ENCODE results near the gene STARD7. TPM values are rescaled to one million over a fixed set of nuclear protein-coding genes. Genes with fewer than 3 reads are reported as not detected.
A peak's percentile ranks its signal among the peaks of the same experiment; 100 is the strongest.

Gene STARD7
- total and polyA plus RNA-seq, 2 of the 13 experiments (the other 11 are each of a cell fraction or from before 2014, with no cell fraction given): 88.2 to 300 TPM

DNA sequence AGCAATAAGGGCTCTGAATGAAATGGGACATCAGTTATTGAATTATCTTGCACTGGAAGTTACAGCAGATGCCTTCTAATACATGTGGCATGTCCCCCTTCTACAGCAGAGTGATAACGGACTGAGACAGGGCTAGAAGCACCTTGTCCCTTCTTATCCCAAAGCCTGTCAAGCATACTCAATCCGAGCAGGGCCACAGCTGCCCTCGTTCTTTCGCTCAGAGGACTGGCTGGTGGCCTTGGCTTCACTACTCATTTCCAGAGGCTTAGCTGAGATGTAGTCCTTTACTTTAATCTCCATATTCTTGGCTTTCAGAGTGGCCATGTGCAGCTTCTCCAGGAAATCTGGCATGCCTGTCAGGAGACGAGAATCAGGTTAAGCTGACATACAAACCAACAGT is 22.1 kb downstream of the STARD7 start:
- ATAC-seq (no peak), DNase-seq (ENCODE audit: low spot score) (no peak), FAIRE-seq (no peak)
- no peak overlapping the region for H3K4me2 ChIP-seq (ENCODE audit: low read depth, low read length)
- TF ChIP-seq ZNF496 (CRISPR knock-in tag; IDR thresholded peaks at IDR 0.05; ENCODE audit: insufficient replicate concordance): no peak
- TF ChIP-seq ZNF614 (CRISPR knock-in tag; IDR thresholded peaks at IDR 0.05; ENCODE audit: borderline replicate concordance): no peak
- TF ChIP-seq DNMT3B (CRISPR knock-in tag; conservative IDR thresholded peaks at IDR 0.05): no peak
- TF ChIP-seq ZNF782 (CRISPR knock-in tag; IDR thresholded peaks at IDR 0.05; ENCODE audit: borderline replicate concordance): no peak
- no peak for TF ChIP-seq ZNF589 (CRISPR knock-in tag; conservative IDR thresholded peaks at IDR 0.05)
- TF ChIP-seq FOXK1 (CRISPR knock-in tag; IDR thresholded peaks at IDR 0.05; ENCODE audit: borderline replicate concordance, low read depth): no peak
- TF ChIP-seq, protein P1, sequence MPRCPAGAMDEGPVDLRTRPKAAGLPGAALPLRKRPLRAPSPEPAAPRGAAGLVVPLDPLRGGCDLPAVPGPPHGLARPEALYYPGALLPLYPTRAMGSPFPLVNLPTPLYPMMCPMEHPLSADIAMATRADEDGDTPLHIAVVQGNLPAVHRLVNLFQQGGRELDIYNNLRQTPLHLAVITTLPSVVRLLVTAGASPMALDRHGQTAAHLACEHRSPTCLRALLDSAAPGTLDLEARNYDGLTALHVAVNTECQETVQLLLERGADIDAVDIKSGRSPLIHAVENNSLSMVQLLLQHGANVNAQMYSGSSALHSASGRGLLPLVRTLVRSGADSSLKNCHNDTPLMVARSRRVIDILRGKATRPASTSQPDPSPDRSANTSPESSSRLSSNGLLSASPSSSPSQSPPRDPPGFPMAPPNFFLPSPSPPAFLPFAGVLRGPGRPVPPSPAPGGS (CRISPR knock-in tag; IDR thresholded peaks at IDR 0.05): no peak
- no peak for TF ChIP-seq PHF21A (CRISPR knock-in tag; IDR thresholded peaks at IDR 0.05)
- TF ChIP-seq, protein P2, sequence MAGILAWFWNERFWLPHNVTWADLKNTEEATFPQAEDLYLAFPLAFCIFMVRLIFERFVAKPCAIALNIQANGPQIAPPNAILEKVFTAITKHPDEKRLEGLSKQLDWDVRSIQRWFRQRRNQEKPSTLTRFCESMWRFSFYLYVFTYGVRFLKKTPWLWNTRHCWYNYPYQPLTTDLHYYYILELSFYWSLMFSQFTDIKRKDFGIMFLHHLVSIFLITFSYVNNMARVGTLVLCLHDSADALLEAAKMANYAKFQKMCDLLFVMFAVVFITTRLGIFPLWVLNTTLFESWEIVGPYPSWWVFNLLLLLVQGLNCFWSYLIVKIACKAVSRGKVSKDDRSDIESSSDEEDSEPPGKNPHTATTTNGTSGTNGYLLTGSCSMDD (CRISPR knock-in tag; IDR thresholded peaks at IDR 0.05): no peak
- TF ChIP-seq NKX3-1 (CRISPR knock-in tag; IDR thresholded peaks at IDR 0.05): no peak
- no peak for TF ChIP-seq MTA3 (CRISPR knock-in tag; IDR thresholded peaks at IDR 0.05)
- H3K4me1 ChIP-seq (ENCODE audit: insufficient read depth, low read length): peaks cover 28% of the 10 kb centered on the region
- no peaks in the 10 kb centered on the region for H3K9me3 ChIP-seq (ENCODE audit: low read length)
- intact Hi-C loops (cut with micrococcal nuclease; ENCODE audit: unreplicated experiment): no loop called here
- H3K27ac ChIP-seq (ENCODE audit: extremely low read length, insufficient read depth, low read length): peak overlapping the region; percentile 48
- H3K79me2 ChIP-seq (ENCODE audit: insufficient read depth, low read length): no peaks in the 10 kb centered on the region
- H2AFZ ChIP-seq (ENCODE audit: low read length): no peak overlapping the region
- WGBS (ENCODE audit: low lambda C conversion rate): 95% methylated on average over 5 of the region's 5 CpGs
- ChIA-PET POLR2A (interaction anchor here (1.1 kb wide), 1 partner anchor 22 kb away, joined by 10 read pairs; the partner anchor contains the start of gene STARD7), CTCF (ENCODE audit: low intra/inter-chr PET ratio, low total read pairs) (no interaction called here)
- H3K36me3 ChIP-seq (replicated peaks in 1 of 2; ENCODE audit: control insufficient read depth in 1 of 2, insufficient read depth in 2 of 2, low read length in 2 of 2): peaks cover 25 to 58% of the 10 kb centered on the region in 2 experiments
- no TSS peak for BruUV-seq (replicated peaks)
- no peak overlapping the region for H3K9ac ChIP-seq (ENCODE audit: insufficient read depth, low read depth, low read length)
- in situ Hi-C loops (cut with HindIII; ENCODE audit: extremely low pct_ligation_motif_present, low pct_unique_long_range_greater_than_20kb): no loop called here
- H3K4me3 ChIP-seq (replicated peaks in 1 of 3; ENCODE audit: insufficient read depth in 1 of 3, low read depth in 2 of 3, low read length in 3 of 3): no peak overlapping the region
- peaks cover 6% of the 10 kb centered on the region; the same call in 1 of the 2 replicates for H4K20me1 ChIP-seq (ENCODE audit: insufficient read depth, low read length)
- H3K27me3 ChIP-seq (ENCODE audit: control insufficient read depth in 1 of 2, insufficient read depth in 2 of 2, low read length in 2 of 2): no peaks in the 10 kb centered on the region
